Measurements from ENCODE around the gene ASF1A. TPM values are rescaled to one million over a fixed set of nuclear protein-coding genes. Genes with fewer than 3 reads are reported as not detected.
A peak's percentile ranks its signal among the peaks of the same experiment; 100 is the strongest.

Gene ASF1A
- total RNA-seq, 2 experiments from 2014 or later, result 10.7 to 11.9 TPM

- DNase-seq (no peak), ATAC-seq (ENCODE audit: poor library complexity) (no peak)
- POLR2A ChIA-PET, result interaction anchor here (1.2 to 3.7 kb wide), 2 partner anchors 11 to 17 kb away, joined by 4 to 58 read pairs; partner anchors contain the start of gene ASF1A
- Histone ChIP-seq H3K4me3 (ENCODE audit: low read length) (no peak overlapping the region), H3K36me3 (ENCODE audit: insufficient read depth, low read length) (no peaks in the 10 kb centered on the region), H3K4me1 (ENCODE audit: insufficient read depth, low read length) (peaks cover 14% of the 10 kb centered on the region), H3K27ac (ENCODE audit: low read depth in 1 of 2, low read length in 2 of 2) (no peak overlapping the region), H3K27me3 (ENCODE audit: control insufficient read depth in 1 of 2, insufficient read depth in 2 of 2, low read length in 2 of 2) (no peaks in the 10 kb centered on the region), H3K9me3 (ENCODE audit: control insufficient read depth in 1 of 2, insufficient read depth in 1 of 2, low read length in 2 of 2) (no peaks in the 10 kb centered on the region)
- H3K9me3 Mint-ChIP-seq, result no peaks in the 10 kb centered on the region
- CTCF ChIA-PET, result interaction anchor here (0.8 to 1.4 kb wide), 4 partner anchors 9 to 85 kb away, joined by 3 to 5 read pairs (median 4); partner anchors contain the start of gene ASF1A
- H3K27ac Mint-ChIP-seq, result no peak overlapping the region
- H3K4me1 Mint-ChIP-seq (ENCODE audit: low read depth), result peaks cover 82% of the 10 kb centered on the region
- intact Hi-C loops (cut with DNase I, micrococcal nuclease), result no loop called here
- H3K36me3 Mint-ChIP-seq (ENCODE audit: low read depth), result peaks cover 10% of the 10 kb centered on the region
- H3K27me3 Mint-ChIP-seq, result no peaks in the 10 kb centered on the region
- TF ChIP-seq CTCF (IDR thresholded peaks at IDR 0.05), result no peak
- peak overlapping the region; percentile 3 for H3K4me3 Mint-ChIP-seq
These were observed 12.3 kb upstream of the ASF1A start for GRCh38 chr6:118881440-118882313.

- Mint-ChIP-seq H3K27ac (no peak overlapping the region), H3K4me1 (ENCODE audit: low read depth) (peaks cover 87% of the 10 kb centered on the region), H3K9me3 (no peaks in the 10 kb centered on the region), H3K27me3 (no peaks in the 10 kb centered on the region), H3K36me3 (ENCODE audit: low read depth) (peaks cover 16% of the 10 kb centered on the region), H3K4me3 (no peak overlapping the region)
- no peak for ATAC-seq (ENCODE audit: poor library complexity)
- intact Hi-C loops (cut with DNase I, micrococcal nuclease), result no loop called here
- H3K36me3 ChIP-seq (ENCODE audit: insufficient read depth, low read length), result no peaks in the 10 kb centered on the region
- peaks cover 15% of the 10 kb centered on the region for H3K4me1 ChIP-seq (ENCODE audit: insufficient read depth, low read length)
- H3K27me3 ChIP-seq (ENCODE audit: control insufficient read depth in 1 of 2, insufficient read depth in 2 of 2, low read length in 2 of 2), result no peaks in the 10 kb centered on the region
- no peak for TF ChIP-seq CTCF (IDR thresholded peaks at IDR 0.05)
- no peaks in the 10 kb centered on the region for H3K9me3 ChIP-seq (ENCODE audit: control insufficient read depth in 1 of 2, insufficient read depth in 1 of 2, low read length in 2 of 2)
- ChIA-PET POLR2A (interaction anchor here (1.2 to 3.7 kb wide), 2 partner anchors 11 to 17 kb away, joined by 4 to 58 read pairs; partner anchors contain the start of gene ASF1A), CTCF (interaction anchor here (0.8 to 1.4 kb wide), 4 partner anchors 10 to 86 kb away, joined by 3 to 5 read pairs (median 4); partner anchors contain the start of gene ASF1A)
- H3K27ac ChIP-seq (ENCODE audit: low read depth in 1 of 2, low read length in 2 of 2), result no peak overlapping the region
- H3K4me3 ChIP-seq (ENCODE audit: low read length), result no peak overlapping the region
- DNase-seq, result no peak
These were observed 11.5 kb upstream of the ASF1A start for GRCh38 chr6:118882314-118882905.

GRCh38 chr6:118886641-118887040 lies 7.3 kb upstream of the ASF1A start:
- DNase-seq (peak in 1 of 14 experiments; percentile 36), ATAC-seq (ENCODE audit: poor library complexity) (no peak)
- H3K4me3 Mint-ChIP-seq, result no peak overlapping the region
- no peaks in the 10 kb centered on the region for H3K36me3 ChIP-seq (ENCODE audit: insufficient read depth, low read length)
- no peaks in the 10 kb centered on the region for H3K9me3 Mint-ChIP-seq
- H3K4me1 Mint-ChIP-seq (ENCODE audit: low read depth), result peaks cover 91% of the 10 kb centered on the region
- H3K4me3 ChIP-seq (ENCODE audit: low read length), result no peak overlapping the region
- peaks cover 32% of the 10 kb centered on the region for H3K4me1 ChIP-seq (ENCODE audit: insufficient read depth, low read length)
- POLR2A ChIA-PET, result no interaction called here
- no peak overlapping the region for H3K27ac ChIP-seq (ENCODE audit: low read depth in 1 of 2, low read length in 2 of 2)
- no peaks in the 10 kb centered on the region for H3K27me3 ChIP-seq (ENCODE audit: control insufficient read depth in 1 of 2, insufficient read depth in 2 of 2, low read length in 2 of 2)
- intact Hi-C loops (cut with DNase I, micrococcal nuclease), result loop anchor here in 1 of 2 experiments (5.0 kb wide), 2 partner anchors 74 to 179 kb away; no protein-coding TSS in a partner anchor
- CTCF ChIA-PET, result interaction anchor here (1.2 kb wide), 1 partner anchor 10 kb away, joined by 5 read pairs; no protein-coding TSS in a partner anchor
- peak overlapping the region; percentile 56 for H3K27ac Mint-ChIP-seq
- H3K27me3 Mint-ChIP-seq, result no peaks in the 10 kb centered on the region
- H3K36me3 Mint-ChIP-seq (ENCODE audit: low read depth), result peaks cover 15% of the 10 kb centered on the region
- no peaks in the 10 kb centered on the region for H3K9me3 ChIP-seq (ENCODE audit: control insufficient read depth in 1 of 2, insufficient read depth in 1 of 2, low read length in 2 of 2)
- no peak for TF ChIP-seq CTCF (IDR thresholded peaks at IDR 0.05)
